ENCODE measurements around the gene PPIG.

DNA sequence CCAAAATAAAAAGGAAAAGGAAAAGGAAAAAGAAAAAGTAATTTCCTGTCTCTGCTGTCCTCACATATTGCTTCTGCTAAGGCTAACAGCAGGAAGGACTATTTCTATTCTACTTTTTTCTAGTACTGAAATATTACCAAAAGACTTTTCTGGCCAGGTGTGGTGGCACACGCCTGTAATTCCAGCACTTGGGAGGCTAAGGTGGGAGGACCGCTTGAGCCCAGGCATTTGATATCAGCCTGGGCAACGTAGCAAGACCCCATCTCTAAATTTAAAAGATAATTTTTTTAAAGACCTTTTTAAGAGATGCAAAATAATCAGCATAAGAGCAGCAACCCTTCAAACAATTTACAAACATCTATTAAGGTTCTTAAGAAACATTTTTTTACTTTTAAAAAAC lies 41.7 kb upstream of the PPIG start:
- TF ChIP-seq, protein P1, sequence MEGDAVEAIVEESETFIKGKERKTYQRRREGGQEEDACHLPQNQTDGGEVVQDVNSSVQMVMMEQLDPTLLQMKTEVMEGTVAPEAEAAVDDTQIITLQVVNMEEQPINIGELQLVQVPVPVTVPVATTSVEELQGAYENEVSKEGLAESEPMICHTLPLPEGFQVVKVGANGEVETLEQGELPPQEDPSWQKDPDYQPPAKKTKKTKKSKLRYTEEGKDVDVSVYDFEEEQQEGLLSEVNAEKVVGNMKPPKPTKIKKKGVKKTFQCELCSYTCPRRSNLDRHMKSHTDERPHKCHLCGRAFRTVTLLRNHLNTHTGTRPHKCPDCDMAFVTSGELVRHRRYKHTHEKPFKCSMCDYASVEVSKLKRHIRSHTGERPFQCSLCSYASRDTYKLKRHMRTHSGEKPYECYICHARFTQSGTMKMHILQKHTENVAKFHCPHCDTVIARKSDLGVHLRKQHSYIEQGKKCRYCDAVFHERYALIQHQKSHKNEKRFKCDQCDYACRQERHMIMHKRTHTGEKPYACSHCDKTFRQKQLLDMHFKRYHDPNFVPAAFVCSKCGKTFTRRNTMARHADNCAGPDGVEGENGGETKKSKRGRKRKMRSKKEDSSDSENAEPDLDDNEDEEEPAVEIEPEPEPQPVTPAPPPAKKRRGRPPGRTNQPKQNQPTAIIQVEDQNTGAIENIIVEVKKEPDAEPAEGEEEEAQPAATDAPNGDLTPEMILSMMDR (IDR thresholded peaks at IDR 0.05) = no peak
- no peak for TF ChIP-seq ZFX (IDR thresholded peaks at IDR 0.05; ENCODE audit: borderline replicate concordance)
